ENCODE results near the gene JMJD7.

- TF ChIP-seq, protein P1, sequence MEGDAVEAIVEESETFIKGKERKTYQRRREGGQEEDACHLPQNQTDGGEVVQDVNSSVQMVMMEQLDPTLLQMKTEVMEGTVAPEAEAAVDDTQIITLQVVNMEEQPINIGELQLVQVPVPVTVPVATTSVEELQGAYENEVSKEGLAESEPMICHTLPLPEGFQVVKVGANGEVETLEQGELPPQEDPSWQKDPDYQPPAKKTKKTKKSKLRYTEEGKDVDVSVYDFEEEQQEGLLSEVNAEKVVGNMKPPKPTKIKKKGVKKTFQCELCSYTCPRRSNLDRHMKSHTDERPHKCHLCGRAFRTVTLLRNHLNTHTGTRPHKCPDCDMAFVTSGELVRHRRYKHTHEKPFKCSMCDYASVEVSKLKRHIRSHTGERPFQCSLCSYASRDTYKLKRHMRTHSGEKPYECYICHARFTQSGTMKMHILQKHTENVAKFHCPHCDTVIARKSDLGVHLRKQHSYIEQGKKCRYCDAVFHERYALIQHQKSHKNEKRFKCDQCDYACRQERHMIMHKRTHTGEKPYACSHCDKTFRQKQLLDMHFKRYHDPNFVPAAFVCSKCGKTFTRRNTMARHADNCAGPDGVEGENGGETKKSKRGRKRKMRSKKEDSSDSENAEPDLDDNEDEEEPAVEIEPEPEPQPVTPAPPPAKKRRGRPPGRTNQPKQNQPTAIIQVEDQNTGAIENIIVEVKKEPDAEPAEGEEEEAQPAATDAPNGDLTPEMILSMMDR (IDR thresholded peaks at IDR 0.05): no peak
- no peak for TF ChIP-seq POLR2A (IDR thresholded peaks at IDR 0.05)
Observed at GRCh38 chr15:41881086-41881485, 53.2 kb downstream of the JMJD7 start.

Data from uterus (tissue), 2 donors.